NCI-H82 treated with DMSO at 0.1 percent for 48 hours (cell line): ENCODE data around the gene SCRN3.
"Not testable (repeated sequence)": the region's sequence is repeated elsewhere in the genome, so short reads cannot be mapped to it uniquely, and the experiment has no call there.

ENCODE experiments used
- DNase-seq: peaks from one replicate; lab custom pipeline; 2025; ENCODE audit not compliant: unreplicated experiment; lab: John Stamatoyannopoulos, UW

The SCRN3 gene

GRCh38 chr2:174403628-174404027 lies 8.1 kb downstream of the SCRN3 start:
- DNase-seq: no peak

GRCh38 chr2:174410039-174410438 lies 14.5 kb downstream of the SCRN3 start:
- DNase-seq: not testable (repeated sequence)

- no peak for DNase-seq
Observed at GRCh38 chr2:174412256-174412655, 16.7 kb downstream of the SCRN3 start.

GRCh38 chr2:174428214-174428613 lies 32.7 kb downstream of the SCRN3 start:
- DNase-seq: no peak

- DNase-seq: no peak
Observed at GRCh38 chr2:174430066-174430465, 34.5 kb downstream of the SCRN3 start.

GRCh38 chr2:174431902-174432301 lies 36.4 kb downstream of the SCRN3 start:
- no peak for DNase-seq

- no peak for DNase-seq
Observed at GRCh38 chr2:174436351-174436750, 40.8 kb downstream of the SCRN3 start.

GRCh38 chr2:174438146-174438886 lies 42.8 kb downstream of the SCRN3 start:
- no peak for DNase-seq

GRCh38 chr2:174439323-174439722 lies 43.8 kb downstream of the SCRN3 start:
- DNase-seq: no peak

- no peak for DNase-seq
Observed at GRCh38 chr2:174439950-174440349, 44.4 kb downstream of the SCRN3 start.

GRCh38 chr2:174442546-174443510 lies 47.3 kb downstream of the SCRN3 start:
- DNase-seq: no peak

- peak; percentile 40 for DNase-seq
Observed at GRCh38 chr2:174444761-174445160, 49.2 kb downstream of the SCRN3 start.

GRCh38 chr2:174445248-174445647 lies 49.7 kb downstream of the SCRN3 start:
- peak; percentile 27 for DNase-seq

GRCh38 chr2:174446531-174446930 lies 51.0 kb downstream of the SCRN3 start:
- no peak for DNase-seq

- no peak for DNase-seq
Observed at GRCh38 chr2:174449033-174449432, 53.5 kb downstream of the SCRN3 start.

- DNase-seq: no peak
Observed at GRCh38 chr2:174450021-174450816, 54.7 kb downstream of the SCRN3 start.

- no peak for DNase-seq
Observed at GRCh38 chr2:174454566-174454965, 59.0 kb downstream of the SCRN3 start.

GRCh38 chr2:174461221-174461620 lies 65.7 kb downstream of the SCRN3 start:
- no peak for DNase-seq

GRCh38 chr2:174465327-174465726 lies 69.8 kb downstream of the SCRN3 start:
- DNase-seq: peak; percentile 18

- DNase-seq: no peak
Observed at GRCh38 chr2:174473796-174474195, 78.3 kb downstream of the SCRN3 start.

- DNase-seq: no peak
Observed at GRCh38 chr2:174477759-174478158, 82.2 kb downstream of the SCRN3 start.
